ENCODE results near the gene HOXA4.

DNA sequence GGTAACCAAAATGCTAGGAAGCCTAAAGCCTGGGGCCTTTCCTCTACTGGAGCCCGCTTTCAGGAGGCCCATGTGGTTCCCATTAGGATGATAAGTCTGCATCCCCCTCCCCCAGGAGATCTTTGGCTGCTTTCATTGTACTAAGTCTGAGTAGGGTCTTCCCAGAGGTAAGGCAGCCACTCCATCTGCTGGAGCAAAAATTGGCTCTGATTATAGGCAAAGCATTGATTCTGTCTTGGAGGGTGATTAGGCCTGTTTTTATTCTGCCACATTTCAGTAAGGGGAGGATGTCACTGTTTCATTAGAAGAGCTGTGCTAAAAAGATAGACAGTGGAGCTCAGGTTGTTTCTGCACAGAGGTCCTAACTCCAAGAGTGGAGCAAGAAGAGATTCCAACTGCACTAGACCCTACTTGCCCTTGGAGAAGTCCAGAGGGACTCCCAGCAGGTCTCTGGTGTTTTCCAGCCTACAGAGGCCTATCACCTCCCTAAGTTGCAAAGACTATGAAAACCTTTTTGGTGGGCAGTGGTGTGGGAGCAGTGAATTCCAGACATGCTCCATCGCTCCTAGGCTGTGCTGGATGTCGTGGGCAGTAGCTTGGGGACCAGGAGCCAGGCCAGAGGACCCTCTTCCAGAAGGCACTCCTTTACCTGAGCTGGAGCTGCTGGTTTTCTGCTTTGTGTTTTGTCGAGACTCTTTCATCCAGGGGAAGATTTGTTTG lies 20.9 kb downstream of the HOXA4 start:
- TF ChIP-seq, protein P1, sequence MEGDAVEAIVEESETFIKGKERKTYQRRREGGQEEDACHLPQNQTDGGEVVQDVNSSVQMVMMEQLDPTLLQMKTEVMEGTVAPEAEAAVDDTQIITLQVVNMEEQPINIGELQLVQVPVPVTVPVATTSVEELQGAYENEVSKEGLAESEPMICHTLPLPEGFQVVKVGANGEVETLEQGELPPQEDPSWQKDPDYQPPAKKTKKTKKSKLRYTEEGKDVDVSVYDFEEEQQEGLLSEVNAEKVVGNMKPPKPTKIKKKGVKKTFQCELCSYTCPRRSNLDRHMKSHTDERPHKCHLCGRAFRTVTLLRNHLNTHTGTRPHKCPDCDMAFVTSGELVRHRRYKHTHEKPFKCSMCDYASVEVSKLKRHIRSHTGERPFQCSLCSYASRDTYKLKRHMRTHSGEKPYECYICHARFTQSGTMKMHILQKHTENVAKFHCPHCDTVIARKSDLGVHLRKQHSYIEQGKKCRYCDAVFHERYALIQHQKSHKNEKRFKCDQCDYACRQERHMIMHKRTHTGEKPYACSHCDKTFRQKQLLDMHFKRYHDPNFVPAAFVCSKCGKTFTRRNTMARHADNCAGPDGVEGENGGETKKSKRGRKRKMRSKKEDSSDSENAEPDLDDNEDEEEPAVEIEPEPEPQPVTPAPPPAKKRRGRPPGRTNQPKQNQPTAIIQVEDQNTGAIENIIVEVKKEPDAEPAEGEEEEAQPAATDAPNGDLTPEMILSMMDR (IDR thresholded peaks at IDR 0.05; ENCODE audit: poor library complexity), result no peak
- TF ChIP-seq EZH2 (IDR thresholded peaks at IDR 0.05; ENCODE audit: borderline replicate concordance), result no peak
